GM12864 (cell line): ENCODE measurements around the gene EHBP1.
A peak's percentile ranks its signal among the peaks of the same experiment; 100 is the strongest.

ENCODE experiments used
- DNase-seq: peaks from one replicate; pipeline ENCODE4 v3.0.0-alpha.2; 2011; ENCODE audit warnings: low read depth
- H3K4me3 ChIP-seq: 2 replicates; pipeline ENCODE4 v1.5.1; 2011; ENCODE audit warnings: mild to moderate bottlenecking, low read depth, low read length, control low read depth
- CTCF ChIP-seq: IDR thresholded peaks from 2 replicates; pipeline ENCODE4 v1.5.1; 2011; ENCODE audit warnings: low read depth, mild to moderate bottlenecking, moderate library complexity, low read length, control low read depth, inconsistent platforms; ENCODE audit errors: missing control alignments

The EHBP1 gene

GRCh38 chr2:62787386-62787785, 81.9 kb downstream of the EHBP1 start:
- DNase-seq = no peak
- no peak overlapping the region for H3K4me3 ChIP-seq
- TF ChIP-seq CTCF = peak; percentile 25

- DNase-seq = no peak
- no peak for TF ChIP-seq CTCF
Observed at GRCh38 chr2:62789518-62789917, 84.0 kb downstream of the EHBP1 start.

DNA sequence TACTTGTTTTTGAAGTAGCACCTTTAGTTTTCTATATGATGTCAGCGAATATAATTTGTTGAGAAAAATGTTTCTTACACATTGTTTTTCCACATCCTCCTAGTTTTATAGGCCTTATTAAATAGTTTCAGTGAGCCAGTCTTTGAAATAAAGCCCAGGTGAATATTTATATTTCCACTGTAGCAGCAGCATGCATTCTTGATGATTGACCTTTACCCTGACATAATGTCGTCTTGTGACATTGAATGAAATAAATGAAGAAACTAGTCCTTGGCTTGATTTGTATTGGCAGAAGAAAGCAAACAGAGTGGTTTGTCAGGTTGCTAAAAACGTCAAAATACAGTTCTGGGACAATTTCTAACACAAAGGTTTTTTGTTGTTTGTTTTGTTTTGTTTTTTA, 84.4 kb downstream of the EHBP1 start:
- no peak for DNase-seq
- no peak overlapping the region for H3K4me3 ChIP-seq
- TF ChIP-seq CTCF = no peak

More at GRCh38 chr2:62789518-62789917, 84.0 kb downstream of the EHBP1 start:
- no peak overlapping the region for H3K4me3 ChIP-seq

DNA sequence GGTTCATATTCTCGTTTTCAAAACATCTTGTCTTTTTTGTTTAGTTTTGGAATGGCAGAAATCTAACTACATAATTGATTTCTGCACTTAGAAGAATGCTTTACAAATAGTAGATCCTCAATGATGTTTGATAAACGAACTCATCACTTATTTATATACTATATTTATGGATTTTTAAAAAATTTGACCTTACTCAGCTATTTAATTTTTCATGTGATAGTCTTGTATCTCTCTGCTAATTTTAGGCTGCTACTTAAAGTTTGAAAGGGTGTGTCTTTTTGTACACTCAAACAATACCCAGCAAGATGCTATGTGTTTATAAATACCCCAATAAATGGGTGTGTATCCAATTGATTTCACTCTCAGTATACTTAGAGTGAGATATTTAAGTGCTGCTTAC, 86.9 kb downstream of the EHBP1 start:
- H3K4me3 ChIP-seq = no peak overlapping the region
- TF ChIP-seq CTCF = no peak
- DNase-seq = no peak

DNA sequence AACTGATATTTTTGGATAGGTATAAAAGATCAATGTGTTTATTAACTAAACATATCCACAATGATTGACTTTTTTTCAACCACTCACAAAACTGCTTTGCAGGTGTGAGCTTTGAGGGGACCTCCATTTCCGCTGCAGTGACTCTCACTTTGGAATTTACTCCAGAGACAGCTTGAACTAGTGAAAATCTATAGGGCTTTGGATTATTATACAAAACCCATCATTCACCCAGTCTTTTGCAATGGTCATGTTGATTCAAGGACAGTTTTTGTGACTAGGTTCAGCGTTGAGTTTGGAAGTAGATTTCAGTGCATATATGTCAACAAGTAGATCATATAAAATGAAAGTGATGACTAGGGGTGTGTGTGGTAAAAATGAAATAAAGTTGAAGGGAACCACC, 87.7 kb downstream of the EHBP1 start:
- no peak for DNase-seq
- H3K4me3 ChIP-seq = no peak overlapping the region
- TF ChIP-seq CTCF = no peak

- no peak for DNase-seq
- TF ChIP-seq CTCF = no peak
- no peak overlapping the region for H3K4me3 ChIP-seq
Observed at GRCh38 chr2:62794791-62795190, 89.3 kb downstream of the EHBP1 start.

GRCh38 chr2:62795341-62795740, 89.8 kb downstream of the EHBP1 start:
- no peak for TF ChIP-seq CTCF
- H3K4me3 ChIP-seq = no peak overlapping the region
- DNase-seq = no peak
